Measurements from ENCODE around the gene RNF150.

Gene RNF150

DNA sequence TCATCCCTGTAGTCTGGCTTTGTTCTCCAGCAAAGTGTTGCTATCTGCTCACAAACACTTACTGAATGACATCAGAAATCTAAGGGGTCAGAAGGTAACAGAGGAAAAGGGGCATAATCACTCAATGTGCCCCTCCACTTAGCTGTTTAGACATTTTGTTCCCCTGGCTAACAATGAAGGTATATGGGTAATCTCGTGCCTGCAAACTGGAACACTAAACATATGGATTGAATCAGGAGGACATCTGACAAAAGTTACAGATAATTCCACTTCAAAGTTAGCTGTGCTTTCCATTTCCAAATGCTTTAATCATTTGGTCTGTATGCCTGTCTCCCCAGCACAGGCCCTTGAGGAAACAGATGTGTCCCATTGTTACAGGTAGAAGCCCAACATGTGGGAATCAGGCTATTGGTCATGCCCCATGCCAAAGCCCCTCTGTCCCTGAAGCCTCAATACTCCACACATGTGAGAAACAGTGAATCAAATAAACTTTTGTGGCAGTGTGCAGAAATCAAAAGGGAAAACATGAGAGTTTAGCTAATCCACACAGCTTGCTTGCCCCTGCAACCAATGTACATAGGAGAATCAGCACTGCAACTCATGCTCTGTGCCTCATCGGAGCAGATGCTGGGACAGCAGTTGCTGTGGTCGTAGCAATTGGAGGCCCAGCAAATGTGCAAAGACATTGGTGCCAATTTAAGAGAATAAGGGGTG is 111.7 kb downstream of the RNF150 start:
- DNase-seq = no peak

- no peak for DNase-seq
These were observed 112.4 kb downstream of the RNF150 start for GRCh38 chr4:141020801-141021261.

DNA sequence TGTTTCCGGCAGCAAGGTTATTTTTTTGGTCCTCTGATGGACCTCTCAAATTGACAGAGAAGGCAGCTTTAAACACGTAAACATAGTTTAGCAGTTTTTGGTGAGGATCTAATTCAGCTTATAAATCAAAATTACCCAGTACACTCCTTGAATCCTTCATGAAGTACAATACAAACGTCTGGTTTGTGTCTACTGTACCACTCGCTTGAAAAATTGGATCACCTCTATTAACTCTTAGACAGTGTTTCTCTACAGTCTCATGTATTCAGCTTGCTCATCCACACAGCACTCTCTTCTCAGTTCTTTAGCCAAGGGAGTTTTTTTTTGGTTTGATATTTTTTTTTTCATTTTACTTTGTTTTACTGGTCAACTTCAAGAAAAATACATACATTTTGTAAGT is 113.5 kb downstream of the RNF150 start:
- no peak for DNase-seq

DNA sequence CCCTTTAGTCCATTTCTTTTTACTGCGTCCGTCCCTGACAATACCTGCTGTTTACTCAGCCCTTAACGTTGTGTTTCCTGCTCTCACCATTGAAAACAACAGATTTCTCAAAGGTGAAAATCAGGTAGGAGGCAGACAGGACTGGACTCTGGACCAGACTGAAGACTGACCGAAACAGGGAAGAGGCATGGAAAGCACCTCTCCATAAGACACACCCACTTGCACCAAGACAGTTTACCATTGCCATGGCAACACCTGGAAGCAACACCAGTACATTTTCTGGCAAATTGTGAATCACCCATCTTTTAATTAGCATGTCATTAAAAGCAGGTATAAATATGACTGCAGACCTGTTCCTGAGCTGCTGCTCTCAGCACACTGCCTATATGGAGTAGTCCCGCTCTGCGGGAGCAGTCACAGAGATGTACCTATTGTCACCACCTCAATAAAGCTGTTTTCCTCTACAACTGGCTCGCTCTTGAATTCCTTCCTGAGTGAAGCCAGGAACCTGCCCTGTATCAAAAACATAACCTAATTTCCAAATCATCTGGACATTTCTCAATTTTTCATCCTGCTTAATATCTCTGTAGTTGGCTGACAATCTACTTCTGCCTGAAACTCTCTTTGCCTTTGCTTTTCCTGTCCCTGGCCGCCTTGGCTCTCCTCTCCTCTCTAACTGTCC is 117.0 kb downstream of the RNF150 start:
- no peak for DNase-seq

GRCh38 chr4:141013899-141014298 is 119.4 kb downstream of the RNF150 start:
- DNase-seq = no peak

DNA sequence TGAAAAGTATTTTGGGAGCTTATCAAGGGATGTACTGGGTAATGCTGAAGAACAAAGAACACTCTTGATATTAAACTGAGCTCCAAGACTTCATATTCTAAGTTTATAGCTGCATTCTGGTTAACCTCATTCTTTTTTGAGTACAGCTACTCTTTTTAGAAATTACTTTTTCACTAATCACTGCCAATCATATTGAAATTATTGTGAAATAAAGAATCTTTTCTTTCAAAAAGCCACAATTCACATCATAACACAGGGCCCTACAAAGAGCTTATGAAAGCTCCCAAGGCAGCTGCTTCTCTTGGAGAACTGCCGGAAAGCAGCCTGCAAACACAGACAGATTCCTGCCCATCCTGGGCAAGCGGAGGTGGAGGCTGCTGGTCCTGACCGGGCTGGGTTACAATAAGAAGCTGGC is 121.4 kb downstream of the RNF150 start:
- DNase-seq = no peak

GRCh38 chr4:141009931-141010330 is 123.3 kb downstream of the RNF150 start:
- DNase-seq = no peak

- DNase-seq = no peak
These were observed 124.1 kb downstream of the RNF150 start for GRCh38 chr4:141009129-141009528.

DNA sequence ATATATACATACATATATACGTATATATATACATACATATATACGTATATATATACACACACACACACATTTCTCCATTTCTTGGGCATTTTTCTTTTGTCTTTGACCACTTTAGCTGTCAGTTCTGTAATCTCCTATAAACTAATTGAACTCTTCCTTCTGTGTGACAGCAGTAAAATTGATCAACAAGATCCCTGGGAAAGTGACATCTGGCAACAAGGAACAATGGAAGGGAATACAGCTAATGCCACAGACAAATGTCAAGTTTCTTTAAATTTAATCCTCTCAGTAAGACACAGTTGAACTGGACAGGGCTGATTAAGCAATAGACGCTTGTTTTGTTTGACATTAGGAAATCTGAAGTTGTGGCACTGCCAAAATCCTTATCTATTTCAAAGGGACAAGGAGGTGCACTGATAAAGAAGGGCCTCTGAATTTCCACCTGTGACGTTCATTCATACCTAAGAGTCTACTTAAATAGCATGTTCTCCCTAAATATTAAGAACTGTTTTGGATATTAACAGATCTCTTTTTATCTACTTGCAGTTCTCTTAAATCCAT is 126.9 kb downstream of the RNF150 start:
- DNase-seq = no peak

GRCh38 chr4:141004823-141005222 is 128.4 kb downstream of the RNF150 start:
- no peak for DNase-seq

DNA sequence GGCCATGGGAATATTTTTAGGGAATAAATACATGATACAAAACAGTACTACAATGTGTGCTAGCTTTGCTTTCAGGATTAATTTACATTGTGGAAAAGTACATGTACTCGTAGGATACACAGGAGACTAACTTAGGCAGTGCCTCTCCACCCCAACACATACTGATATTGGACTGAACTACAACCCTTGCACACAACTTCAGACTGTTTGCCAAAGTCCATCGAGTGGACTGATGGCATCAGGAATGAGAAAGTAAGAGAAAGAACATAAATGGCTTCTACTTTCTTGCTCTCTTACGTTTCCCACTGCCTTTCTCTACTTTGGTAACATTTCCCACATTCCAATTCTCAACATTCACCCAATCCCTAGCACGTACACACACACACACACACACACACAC is 130.1 kb downstream of the RNF150 start:
- DNase-seq = no peak

- DNase-seq = no peak
These were observed 130.9 kb downstream of the RNF150 start for GRCh38 chr4:141002323-141002805.

GRCh38 chr4:140996766-140997165 is 136.5 kb downstream of the RNF150 start:
- DNase-seq = no peak

- no peak for DNase-seq
These were observed 138.2 kb downstream of the RNF150 start for GRCh38 chr4:140995058-140995457.

- DNase-seq = no peak
These were observed 139.3 kb downstream of the RNF150 start for GRCh38 chr4:140994015-140994414.

GRCh38 chr4:140993370-140993769 is 139.9 kb downstream of the RNF150 start:
- no peak for DNase-seq

DNA sequence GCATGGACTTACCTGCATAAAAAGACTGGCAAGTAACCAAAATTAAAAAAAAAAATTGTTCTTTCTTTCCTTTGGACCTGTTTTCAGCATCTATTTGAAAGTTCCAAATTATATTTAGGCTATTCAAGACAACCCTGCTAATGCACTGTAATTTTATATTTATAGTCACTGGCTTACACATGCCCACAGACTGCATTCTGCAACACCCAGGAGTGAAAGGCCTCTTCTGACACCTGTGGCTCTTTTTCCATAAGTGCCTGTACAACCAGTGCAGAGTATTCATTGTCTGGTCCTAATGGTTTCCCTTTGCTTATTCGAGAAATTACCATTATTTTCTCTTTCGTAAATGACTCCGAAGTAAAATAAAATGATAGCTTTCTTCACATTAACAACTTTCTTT is 143.3 kb downstream of the RNF150 start:
- no peak for DNase-seq

- DNase-seq = no peak
These were observed 147.2 kb downstream of the RNF150 start for GRCh38 chr4:140986045-140986444.

- DNase-seq = no peak
These were observed 150.5 kb downstream of the RNF150 start for GRCh38 chr4:140982613-140983340.

- DNase-seq = no peak
These were observed 152.7 kb downstream of the RNF150 start for GRCh38 chr4:140980426-140981200.

- no peak for DNase-seq
These were observed 156.5 kb downstream of the RNF150 start for GRCh38 chr4:140976768-140977167.

DNA sequence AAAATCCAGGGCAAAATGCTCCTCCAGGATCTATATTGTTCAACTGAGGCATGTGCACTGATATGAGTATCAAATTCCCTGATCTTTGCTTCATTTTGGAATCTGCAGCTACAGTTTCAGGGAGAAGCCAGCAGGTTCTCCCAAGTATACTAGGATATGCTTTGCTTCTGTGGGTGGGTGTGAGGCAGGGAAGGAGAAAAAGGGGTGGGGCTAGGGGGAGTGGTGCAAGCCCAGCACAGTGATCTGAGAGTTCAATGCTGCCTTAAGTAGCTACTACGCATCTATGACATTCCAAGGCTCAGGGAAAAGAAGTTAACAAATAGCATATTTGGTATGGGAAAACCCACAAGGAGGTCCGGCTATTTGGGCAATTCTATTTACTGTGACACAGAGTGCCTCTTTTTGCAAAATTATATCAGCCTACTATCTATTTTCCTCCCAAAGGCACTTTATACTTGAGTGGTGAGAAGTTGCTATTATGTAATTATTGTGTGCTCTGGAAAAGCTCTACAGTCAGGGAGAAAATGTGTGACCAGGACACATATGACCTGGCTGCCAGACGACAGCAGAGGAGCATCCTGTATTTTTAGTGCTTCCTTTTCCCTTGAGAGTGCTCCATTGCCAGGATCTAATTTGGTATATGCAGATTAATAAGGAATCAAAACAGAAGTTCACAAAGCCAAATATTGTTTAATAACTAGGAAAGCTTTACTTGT is 162.0 kb downstream of the RNF150 start:
- DNase-seq = no peak
